Karpas-422 (cell line): ENCODE results near the gene NR3C1. TPM values are rescaled to one million over a fixed set of nuclear protein-coding genes. Genes with fewer than 3 reads are reported as not detected.

Source experiments
- DNase-seq: peaks from one replicate; pipeline ENCODE4 v3.0.0-alpha.2; 2015
- H2AFZ ChIP-seq: fragments of 200-600 bp; sonication (generic); 2 replicates; pipeline ENCODE4 v1.6.1; 2014; ENCODE audit warnings: antibody characterized with exemption, low read length, mixed read lengths
- H3K27ac ChIP-seq: fragments of 200-600 bp; sonication (generic); 2 replicates; pipeline ENCODE4 v1.5.1; 2014; ENCODE audit warnings: mild to moderate bottlenecking, low read length, moderate library complexity
- H3K27me3 ChIP-seq: fragments of 200-600 bp; sonication (generic); 2 replicates; pipeline ENCODE4 v1.6.1; 2014; ENCODE audit warnings: low read length, mixed read lengths
- H3K36me3 ChIP-seq: fragments of 200-600 bp; sonication (generic); 2 replicates; pipeline ENCODE4 v1.6.1; 2014; ENCODE audit warnings: low read length, mixed read lengths; ENCODE audit not compliant: insufficient read depth
- H3K4me1 ChIP-seq: fragments of 200-600 bp; sonication (generic); 2 replicates; pipeline ENCODE4 v1.6.1; 2014; ENCODE audit warnings: mild to moderate bottlenecking, low read length, mixed read lengths
- H3K4me2 ChIP-seq: fragments of 200-600 bp; sonication (generic); 2 replicates; pipeline ENCODE4 v1.6.1; 2014; ENCODE audit warnings: low read length, low read depth, mild to moderate bottlenecking; ENCODE audit not compliant: poor library complexity, severe bottlenecking
- H3K4me3 ChIP-seq: fragments of 200-600 bp; sonication (generic); 2 replicates; pipeline ENCODE4 v1.5.1; 2014; ENCODE audit warnings: mild to moderate bottlenecking, antibody characterized with exemption, low read length, mixed read lengths
- H3K79me2 ChIP-seq: fragments of 200-600 bp; sonication (generic); 2 replicates; pipeline ENCODE4 v1.6.1; 2014; ENCODE audit warnings: mild to moderate bottlenecking, low read length, mixed read lengths
- H3K9ac ChIP-seq: fragments of 200-600 bp; sonication (generic); 2 replicates; pipeline ENCODE4 v1.6.0; 2014; ENCODE audit warnings: low read length
- H3K9me2 ChIP-seq: fragments of 200-600 bp; sonication (generic), shearing (Covaris generic); replicated peaks from 2 replicates; pipeline ENCODE4 v1.6.0; 2014; ENCODE audit warnings: mild to moderate bottlenecking, low read length, moderate library complexity; ENCODE audit not compliant: insufficient read depth
- H3K9me3 ChIP-seq: fragments of 300-700, 200-600 bp; sonication (generic); 2 replicates; pipeline ENCODE4 v1.6.1; 2014; ENCODE audit warnings: low read length, mixed read lengths
- H4K20me1 ChIP-seq: fragments of 200-600 bp; sonication (generic); 2 replicates; pipeline ENCODE4 v1.6.1; 2014; ENCODE audit warnings: mild to moderate bottlenecking, antibody characterized with exemption, low read length, low read depth; ENCODE audit not compliant: insufficient read depth
- small RNA-seq: library from RNA; depleted of rRNA; stranded (forward); fragments of <200 nt; gene quantifications from one replicate; pipeline ENCODE3, GENCODE V24; 2014
- total RNA-seq: library from RNA; depleted of rRNA; stranded (reverse); fragments of >200 nt; shearing (Covaris generic); gene quantifications from 2 replicates; pipeline ENCODE4 v1.2.3, GENCODE V29; 2014; ENCODE audit warnings: low replicate concordance

Gene NR3C1
- total RNA-seq, 1 experiment from 2014 or later = 364 TPM

GRCh38 chr5:143229426-143229895, 174.0 kb downstream of the NR3C1 start:
- peak overlapping the region; percentile 17; the same call in 1 of the 2 replicates for H2AFZ ChIP-seq
- H3K27ac ChIP-seq = peak overlapping the region; percentile 90
- H3K9ac ChIP-seq = peak overlapping the region; percentile 60
- peak; percentile 64 for DNase-seq
- no peaks in the 10 kb centered on the region for H3K9me2 ChIP-seq
- peak overlapping the region; percentile 59 for H3K4me2 ChIP-seq
- H3K79me2 ChIP-seq = no peaks in the 10 kb centered on the region
- H3K4me3 ChIP-seq = peak overlapping the region; percentile 37; the same call in 1 of the 2 replicates
- H3K36me3 ChIP-seq = no peaks in the 10 kb centered on the region
- no peaks in the 10 kb centered on the region for H4K20me1 ChIP-seq
- H3K4me1 ChIP-seq = peaks cover 61% of the 10 kb centered on the region
- H3K9me3 ChIP-seq = no peaks in the 10 kb centered on the region
- H3K27me3 ChIP-seq = no peaks in the 10 kb centered on the region

- Histone ChIP-seq H3K4me1 (peaks cover 66% of the 10 kb centered on the region), H3K4me3 (no peak overlapping the region), H3K36me3 (no peaks in the 10 kb centered on the region; the same call in 1 of the 2 replicates), H3K4me2 (peak overlapping the region; percentile 59), H3K9me3 (no peaks in the 10 kb centered on the region), H3K27ac (peak overlapping the region; percentile 90), H2AFZ (no peak overlapping the region), H3K27me3 (no peaks in the 10 kb centered on the region), H4K20me1 (no peaks in the 10 kb centered on the region), H3K9ac (peak overlapping the region; percentile 60), H3K9me2 (no peaks in the 10 kb centered on the region), H3K79me2 (no peaks in the 10 kb centered on the region)
- DNase-seq = peak; percentile 39
Measured at GRCh38 chr5:143228597-143229293, 174.7 kb downstream of the NR3C1 start.

Small RNA genes lying within 50 kb of the gene (small RNA-seq; reads per million reads assigned to genes)
- gene AC091925.2 = not detected
